GM10266 (cell line): Measurements from ENCODE around the gene CFAP97D1.

ENCODE experiments used
- DNase-seq: peaks from one replicate; pipeline ENCODE4 v3.0.0; 2012; ENCODE audit errors: extremely low spot score
- TF ChIP-seq, protein P1 (sequence below): IDR thresholded peaks from 2 replicates; pipeline ENCODE4 v1.5.1; 2012; ENCODE audit warnings: mild to moderate bottlenecking, low read depth; ENCODE audit not compliant: control insufficient read depth, insufficient read depth; ENCODE audit errors: missing control alignments

Gene CFAP97D1

DNA sequence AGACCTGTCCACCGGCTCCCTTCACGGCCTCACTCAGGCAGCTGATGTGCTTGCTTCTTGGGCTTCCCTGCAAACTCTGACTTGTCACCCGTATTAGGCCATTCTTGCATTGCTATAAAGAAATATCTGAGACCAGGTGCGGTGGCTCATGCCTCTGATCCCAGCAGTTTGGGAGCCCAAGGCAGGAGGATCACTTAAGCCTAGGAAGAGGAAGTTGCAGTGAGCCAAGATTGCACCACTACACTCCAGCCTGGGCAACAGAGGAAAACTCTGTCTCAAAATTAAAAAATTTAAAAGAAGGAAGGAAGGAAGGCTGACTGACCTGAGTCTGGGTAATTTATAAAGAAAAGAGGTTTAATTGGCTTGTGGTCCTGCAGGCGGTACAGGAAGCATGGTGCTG is 38.6 kb upstream of the CFAP97D1 start:
- no peak for DNase-seq
- TF ChIP-seq, protein P1, sequence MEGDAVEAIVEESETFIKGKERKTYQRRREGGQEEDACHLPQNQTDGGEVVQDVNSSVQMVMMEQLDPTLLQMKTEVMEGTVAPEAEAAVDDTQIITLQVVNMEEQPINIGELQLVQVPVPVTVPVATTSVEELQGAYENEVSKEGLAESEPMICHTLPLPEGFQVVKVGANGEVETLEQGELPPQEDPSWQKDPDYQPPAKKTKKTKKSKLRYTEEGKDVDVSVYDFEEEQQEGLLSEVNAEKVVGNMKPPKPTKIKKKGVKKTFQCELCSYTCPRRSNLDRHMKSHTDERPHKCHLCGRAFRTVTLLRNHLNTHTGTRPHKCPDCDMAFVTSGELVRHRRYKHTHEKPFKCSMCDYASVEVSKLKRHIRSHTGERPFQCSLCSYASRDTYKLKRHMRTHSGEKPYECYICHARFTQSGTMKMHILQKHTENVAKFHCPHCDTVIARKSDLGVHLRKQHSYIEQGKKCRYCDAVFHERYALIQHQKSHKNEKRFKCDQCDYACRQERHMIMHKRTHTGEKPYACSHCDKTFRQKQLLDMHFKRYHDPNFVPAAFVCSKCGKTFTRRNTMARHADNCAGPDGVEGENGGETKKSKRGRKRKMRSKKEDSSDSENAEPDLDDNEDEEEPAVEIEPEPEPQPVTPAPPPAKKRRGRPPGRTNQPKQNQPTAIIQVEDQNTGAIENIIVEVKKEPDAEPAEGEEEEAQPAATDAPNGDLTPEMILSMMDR, result no peak

DNA sequence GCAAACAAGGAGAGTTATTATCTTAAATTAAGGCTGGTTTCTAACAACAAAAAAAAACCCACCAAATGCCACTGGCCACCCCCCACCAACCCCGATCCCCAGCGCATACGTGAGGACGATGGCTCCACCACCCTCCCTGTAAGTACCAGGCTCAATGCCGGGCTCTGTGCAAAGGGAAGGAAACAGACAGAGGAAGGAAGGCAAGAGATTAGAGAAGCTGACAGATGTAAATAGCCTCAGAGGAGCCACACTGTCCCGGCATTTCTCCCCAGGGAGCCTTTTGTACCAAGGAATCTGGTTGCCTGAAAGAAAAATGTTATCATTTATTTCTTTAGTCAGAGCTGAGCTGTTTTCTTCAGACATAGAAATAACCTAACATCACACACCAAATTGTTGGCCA is 34.7 kb upstream of the CFAP97D1 start:
- TF ChIP-seq, protein P1, result no peak
- DNase-seq, result no peak

DNA sequence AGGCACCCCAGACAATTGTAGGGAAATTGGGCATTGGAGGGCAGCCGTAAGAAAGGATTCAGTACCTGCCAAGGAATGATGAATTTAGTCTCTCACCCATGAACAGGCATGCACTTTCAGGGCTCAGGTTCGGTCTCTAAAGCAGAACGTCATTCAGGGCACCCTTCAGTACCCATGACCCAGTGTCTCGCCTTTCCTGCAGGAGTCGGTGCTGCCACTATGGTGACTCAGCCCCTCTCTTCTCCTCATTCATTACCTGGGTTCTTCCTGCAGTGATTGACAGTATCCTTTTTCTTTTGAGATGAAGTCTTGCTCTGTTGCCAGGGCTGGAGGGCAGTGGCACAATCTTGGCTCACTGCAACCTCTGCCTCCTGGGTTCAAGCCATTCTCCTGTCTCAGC is 30.1 kb upstream of the CFAP97D1 start:
- TF ChIP-seq, protein P1, result no peak
- no peak for DNase-seq

DNA sequence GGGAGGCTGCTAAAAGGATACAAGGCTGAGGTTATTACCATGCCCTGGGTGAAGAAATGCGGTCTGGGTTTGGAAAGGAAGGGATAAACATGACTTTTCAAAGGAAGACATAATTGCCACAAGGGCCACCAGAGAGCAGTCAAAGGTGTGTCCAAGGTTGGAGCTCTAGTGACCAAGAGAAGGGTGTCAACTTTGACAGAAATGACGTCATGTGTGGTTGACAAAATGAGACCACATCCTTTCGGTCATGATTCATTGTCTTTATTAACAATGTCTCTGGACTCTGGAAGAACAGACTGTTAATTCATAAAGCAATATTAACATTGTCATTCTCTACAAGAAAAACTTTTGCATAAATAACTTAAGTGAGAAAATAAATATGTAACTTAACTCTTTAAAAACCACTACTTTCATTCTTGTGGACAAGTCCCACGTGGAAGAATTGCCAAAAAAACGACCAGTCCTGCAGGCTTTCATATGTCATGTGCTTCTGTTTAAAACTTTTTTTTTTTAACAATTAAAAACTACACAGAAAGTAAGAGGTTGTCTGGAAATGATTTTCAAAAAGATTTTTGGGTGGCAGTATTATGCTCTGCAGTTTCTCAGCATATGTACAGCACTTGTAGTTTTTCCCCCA is 26.6 kb upstream of the CFAP97D1 start:
- peak; percentile 66 for DNase-seq
- TF ChIP-seq, protein P1, result no peak

GRCh38 chr17:43754947-43755346 is 25.3 kb upstream of the CFAP97D1 start:
- no peak for DNase-seq
- TF ChIP-seq, protein P1, result no peak

- DNase-seq, result no peak
- TF ChIP-seq, protein P1, result no peak
Observed at GRCh38 chr17:43755389-43755875, 24.8 kb upstream of the CFAP97D1 start.

DNA sequence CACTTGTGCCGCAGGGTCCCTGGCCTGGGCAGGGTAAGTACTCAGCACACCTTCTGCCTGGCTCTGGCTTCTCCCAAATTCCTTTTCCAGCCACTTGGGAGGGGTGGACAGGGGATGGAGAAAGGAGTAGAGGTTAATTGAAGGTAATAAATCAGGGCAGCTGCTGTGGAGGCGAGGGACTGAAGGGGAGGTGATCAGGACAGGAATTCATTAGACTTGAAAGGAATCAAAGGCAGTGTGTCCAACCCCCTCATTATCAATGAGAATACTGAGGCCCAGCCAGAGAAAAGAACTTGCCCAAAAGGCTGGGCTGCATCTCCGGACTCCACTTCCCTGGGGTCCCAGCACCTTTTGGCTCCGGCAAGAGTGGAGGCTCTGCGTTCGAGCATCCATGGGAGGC is 24.0 kb upstream of the CFAP97D1 start:
- TF ChIP-seq, protein P1, result no peak
- no peak for DNase-seq
